Endothelial cell of umbilical vein (primary cell): ENCODE results near the gene PIM1. TPM values are rescaled to one million over a fixed set of nuclear protein-coding genes. Genes with fewer than 3 reads are reported as not detected.

ENCODE experiments used
- BruUV-seq: library from RNA; stranded (reverse); fragments of 400-500 nt; replicated peaks from 2 replicates; lab custom pipeline; 2021; lab: Mats Ljungman, UMichigan
- CTCF ChIA-PET: fragments of 300-600, 350-600 bp; sonication (Branson Sonifier 250); formaldehyde crosslinking; loops from one replicate; lab custom pipeline; 2021; ENCODE audit warnings: antibody characterized with exemption, inconsistent platforms; lab: Charles Lee
- POLR2A ChIA-PET: fragments of 300-600, 350-600 bp; sonication (Branson Sonifier 250); formaldehyde crosslinking; loops from one replicate; lab custom pipeline; 2021; ENCODE audit warnings: antibody characterized with exemption, inconsistent platforms; lab: Charles Lee
- DNase-seq: peaks from one replicate; pipeline ENCODE4 v3.0.0-alpha.2; 2011; ENCODE audit warnings: low read depth, low spot score
- FAIRE-seq: peaks from 2 replicates; lab custom pipeline; 2011; peaks lifted over from hg19 to GRCh38; lab: Jason Lieb, UNC
- H2AFZ ChIP-seq: 2 replicates; pipeline ENCODE4 v1.6.0; 2012; ENCODE audit warnings: low read depth, low read length, control low read depth, inconsistent platforms
- H3K27ac ChIP-seq: 2 replicates; pipeline ENCODE4 v1.5.1; 2011; ENCODE audit warnings: low read depth, mild to moderate bottlenecking, control low read depth, low read length, moderate library complexity; ENCODE audit not compliant: insufficient read depth
- H3K27me3 ChIP-seq, 2 experiments: 2 replicates each; pipeline versions ENCODE4 v1.6.0 to v1.6.1; 2011; ENCODE audit warnings: low read length in 2 of 2, mixed read lengths in 1 of 2; ENCODE audit not compliant: control insufficient read depth in 2 of 2, insufficient read depth in 2 of 2
- H3K36me3 ChIP-seq, 2 experiments: 2 replicates in 1 of 2; 3 replicates in 1 of 2; pipeline ENCODE4 v1.5.1; 2011; ENCODE audit warnings: low read length in 2 of 2, mild to moderate bottlenecking in 1 of 2, moderate library complexity in 1 of 2; ENCODE audit not compliant: control insufficient read depth in 2 of 2, insufficient read depth in 2 of 2; ENCODE audit errors: extremely low read depth in 1 of 2
- H3K4me1 ChIP-seq: 3 replicates; pipeline ENCODE4 v1.5.1; 2011; ENCODE audit warnings: mild to moderate bottlenecking, low read length; ENCODE audit not compliant: control insufficient read depth, insufficient read depth; ENCODE audit errors: extremely low read depth
- H3K4me2 ChIP-seq: 2 replicates; pipeline ENCODE4 v1.6.1; 2011; ENCODE audit warnings: low read length, control low read depth, mixed read lengths; ENCODE audit not compliant: insufficient read depth
- H3K4me3 ChIP-seq, 3 experiments: fragments of 200-600 bp in 1 of 3; sonication (generic), shearing (Covaris generic) in 1 of 3; replicated peaks in 1 of 3; 2 replicates each; pipeline ENCODE4 v1.5.1; 2011 to 2016; ENCODE audit warnings: control low read depth in 3 of 3, low read length in 3 of 3, mild to moderate bottlenecking in 2 of 3, inconsistent platforms in 1 of 3, low read depth in 1 of 3, moderate library complexity in 1 of 3; ENCODE audit not compliant: insufficient read depth in 1 of 3
- H3K79me2 ChIP-seq: 2 replicates; pipeline ENCODE4 v1.6.0; 2012; ENCODE audit warnings: low read length, inconsistent platforms; ENCODE audit not compliant: control insufficient read depth, insufficient read depth
- H3K9ac ChIP-seq: replicated peaks from 2 replicates; pipeline ENCODE3; 2011; ENCODE audit warnings: low read length, control low read depth; ENCODE audit not compliant: insufficient read depth; ENCODE audit errors: extremely low read depth
- H3K9me1 ChIP-seq: replicated peaks from 3 replicates; pipeline ENCODE4 v1.6.0; 2011; ENCODE audit warnings: mild to moderate bottlenecking, low read length; ENCODE audit not compliant: control insufficient read depth, insufficient read depth; ENCODE audit errors: extremely low read depth
- H3K9me3 ChIP-seq: replicated peaks from 2 replicates; pipeline ENCODE4 v1.5.1; 2012; ENCODE audit warnings: low read length, inconsistent platforms; ENCODE audit not compliant: control insufficient read depth, insufficient read depth
- H4K20me1 ChIP-seq: replicated peaks from 2 replicates; pipeline ENCODE3; 2011; ENCODE audit warnings: mild to moderate bottlenecking, low read length; ENCODE audit not compliant: control insufficient read depth, insufficient read depth; ENCODE audit errors: extremely low read depth
- CTCF ChIP-seq, 2 donors: IDR thresholded peaks; 1 replicate in 1 of 2; 2 replicates in 1 of 2; pipeline ENCODE4 v1.5.1; 2011; ENCODE audit warnings: low read length in 2 of 2, mild to moderate bottlenecking in 2 of 2, moderate library complexity in 2 of 2, control low read depth in 1 of 2, inconsistent platforms in 1 of 2, low read depth in 1 of 2; ENCODE audit not compliant: insufficient read depth in 1 of 2; ENCODE audit errors: extremely low read depth in 1 of 2
- EZH2 ChIP-seq: IDR thresholded peaks from 2 replicates; pipeline ENCODE4 v1.6.1; 2012; ENCODE audit warnings: borderline replicate concordance, low read depth, mild to moderate bottlenecking, moderate library complexity, low read length, inconsistent platforms; ENCODE audit not compliant: severe bottlenecking
- FOS ChIP-seq: IDR thresholded peaks from 2 replicates; pipeline ENCODE4 v1.6.1; 2011; ENCODE audit warnings: mild to moderate bottlenecking, low read length, moderate library complexity, borderline replicate concordance; ENCODE audit not compliant: insufficient read depth
- GATA2 ChIP-seq: IDR thresholded peaks from 2 replicates; pipeline ENCODE4 v1.7.0; 2011; ENCODE audit warnings: low read depth, mild to moderate bottlenecking, moderate library complexity, mixed read lengths, low read length; ENCODE audit not compliant: insufficient read length, insufficient read depth
- JUN ChIP-seq: IDR thresholded peaks from 2 replicates; pipeline ENCODE4 v1.6.1; 2011; ENCODE audit warnings: borderline replicate concordance, low read depth; ENCODE audit not compliant: insufficient read length, insufficient read depth
- MAX ChIP-seq: IDR thresholded peaks from 2 replicates; pipeline ENCODE4 v1.6.1; 2011; ENCODE audit not compliant: insufficient read depth, insufficient read length
- MYC ChIP-seq: IDR thresholded peaks from one replicate; pipeline ENCODE4 v1.6.1; 2011; ENCODE audit warnings: mild to moderate bottlenecking, low read depth, low read length
- POLR2A ChIP-seq: IDR thresholded peaks from 2 replicates; pipeline ENCODE4 v1.6.1; 2012; ENCODE audit warnings: low read depth, mild to moderate bottlenecking, control low read depth, low read length
- POLR2AphosphoS5 ChIP-seq: IDR thresholded peaks from 2 replicates; pipeline ENCODE4 v1.6.1; 2012; ENCODE audit warnings: low read depth, mild to moderate bottlenecking, control low read depth, low read length, moderate library complexity; ENCODE audit not compliant: insufficient read depth
- dilution Hi-C: fragments of 300-500 bp; cut with MboI; formaldehyde crosslinking; loops from one replicate; pipeline ENCODE4 v1.15.0; 2019; ENCODE audit warnings: low sequenced_read_pairs; ENCODE audit not compliant: extremely low pct_ligation_motif_present
- intact Hi-C: fragments of 100-400 bp; cut with micrococcal nuclease; formaldehyde crosslinking; loops from one replicate; pipeline ENCODE4 v1.10.0; 2022
- polyA plus RNA-seq, 4 experiments: library from polyadenylated mRNA; depleted of rRNA in 3 of 4; stranded (reverse) in 3 of 4; unstranded in 1 of 4; fragments of >200 nt; gene quantifications; 2 replicates each; pipeline versions ENCODE4 v1.2.1 to v1.2.3, GENCODE V29; 2011 to 2012; ENCODE audit warnings: missing spikeins in 1 of 4
- total RNA-seq: library from RNA; stranded (reverse); gene quantifications from 2 replicates; pipeline ENCODE4 v1.2.3, GENCODE V29; 2021

Gene PIM1
- total and polyA plus RNA-seq, 2 donors (not counting 3 experiments of a cell fraction or from before 2014, with no cell fraction given), result 9.2 to 11.3 TPM

GRCh38 chr6:37188962-37189510 is 19.1 kb downstream of the PIM1 start:
- H3K4me1 ChIP-seq, result no peaks in the 10 kb centered on the region
- H3K9me3 ChIP-seq, result no peaks in the 10 kb centered on the region
- dilution Hi-C loops, result no loop called here
- DNase-seq, result no peak
- no TSS peak for BruUV-seq
- POLR2A ChIA-PET, result no interaction called here
- no peak overlapping the region for H2AFZ ChIP-seq
- no peaks in the 10 kb centered on the region for H3K36me3 ChIP-seq
- H3K9ac ChIP-seq, result no peak overlapping the region
- no peak for TF ChIP-seq CTCF (IDR thresholded peaks at IDR 0.05; ENCODE audit: extremely low read depth in 1 of 2, insufficient read depth in 1 of 2, low read depth in 1 of 2, low read length in 2 of 2)
- no peak for TF ChIP-seq POLR2AphosphoS5
- TF ChIP-seq MYC, result no peak
- no peak for TF ChIP-seq JUN
- TF ChIP-seq GATA2, result no peak
- TF ChIP-seq POLR2A, result no peak
- TF ChIP-seq EZH2, result no peak
- no peak for TF ChIP-seq FOS
- TF ChIP-seq MAX, result no peak
- H3K4me3 ChIP-seq, result no peak overlapping the region
- no peaks in the 10 kb centered on the region for H3K9me1 ChIP-seq
- CTCF ChIA-PET, result interaction anchor here (1.1 to 1.7 kb wide), 5 partner anchors 8 to 171 kb away, joined by 3 to 6 read pairs (median 5); no protein-coding TSS in a partner anchor
- intact Hi-C loops, result no loop called here
- H3K79me2 ChIP-seq, result no peaks in the 10 kb centered on the region
- no peak for FAIRE-seq
- H3K4me2 ChIP-seq, result no peak overlapping the region
- peaks cover 0 to 6% of the 10 kb centered on the region in 2 experiments for H3K27me3 ChIP-seq
- no peak overlapping the region for H3K27ac ChIP-seq
- no peaks in the 10 kb centered on the region for H4K20me1 ChIP-seq
